Nephron (organoid): Measurements from ENCODE around the gene MMP24.
"Not testable (repeated sequence)": the region's sequence is repeated elsewhere in the genome, so short reads cannot be mapped to it uniquely, and the experiment has no call there.

ENCODE experiments used
- H3K27ac Mint-ChIP-seq, 3 experiments: 2 replicates each; pipeline ENCODE4 v1.8.0; 2020; ENCODE audit warnings: mixed read lengths in 3 of 3, mild to moderate bottlenecking in 2 of 3, moderate library complexity in 1 of 3
- H3K27me3 Mint-ChIP-seq: 2 replicates; pipeline ENCODE4 v1.8.0; 2021; ENCODE audit warnings: low read depth, mild to moderate bottlenecking, moderate library complexity, mixed read lengths
- H3K36me3 Mint-ChIP-seq: 2 replicates; pipeline ENCODE4 v1.8.0; 2020; ENCODE audit warnings: low read depth, mixed read lengths
- H3K4me1 Mint-ChIP-seq: 2 replicates; pipeline ENCODE4 v1.8.0; 2020; ENCODE audit warnings: mixed read lengths
- H3K4me3 Mint-ChIP-seq, 3 experiments: 2 replicates each; pipeline ENCODE4 v1.8.0; 2020; ENCODE audit warnings: mild to moderate bottlenecking in 3 of 3, mixed read lengths in 3 of 3, moderate library complexity in 2 of 3
- H3K9me3 Mint-ChIP-seq: 2 replicates; pipeline ENCODE4 v1.8.0; 2020; ENCODE audit warnings: mixed read lengths
- CTCF ChIP-seq, 3 experiments: fragments of 200-600 bp; sonication (generic); IDR thresholded peaks; one replicate each; pipeline ENCODE4 v1.5.0; 2021; ENCODE audit warnings: antibody characterized with exemption in 3 of 3; ENCODE audit not compliant: unreplicated experiment in 3 of 3

MMP24 gene

DNA sequence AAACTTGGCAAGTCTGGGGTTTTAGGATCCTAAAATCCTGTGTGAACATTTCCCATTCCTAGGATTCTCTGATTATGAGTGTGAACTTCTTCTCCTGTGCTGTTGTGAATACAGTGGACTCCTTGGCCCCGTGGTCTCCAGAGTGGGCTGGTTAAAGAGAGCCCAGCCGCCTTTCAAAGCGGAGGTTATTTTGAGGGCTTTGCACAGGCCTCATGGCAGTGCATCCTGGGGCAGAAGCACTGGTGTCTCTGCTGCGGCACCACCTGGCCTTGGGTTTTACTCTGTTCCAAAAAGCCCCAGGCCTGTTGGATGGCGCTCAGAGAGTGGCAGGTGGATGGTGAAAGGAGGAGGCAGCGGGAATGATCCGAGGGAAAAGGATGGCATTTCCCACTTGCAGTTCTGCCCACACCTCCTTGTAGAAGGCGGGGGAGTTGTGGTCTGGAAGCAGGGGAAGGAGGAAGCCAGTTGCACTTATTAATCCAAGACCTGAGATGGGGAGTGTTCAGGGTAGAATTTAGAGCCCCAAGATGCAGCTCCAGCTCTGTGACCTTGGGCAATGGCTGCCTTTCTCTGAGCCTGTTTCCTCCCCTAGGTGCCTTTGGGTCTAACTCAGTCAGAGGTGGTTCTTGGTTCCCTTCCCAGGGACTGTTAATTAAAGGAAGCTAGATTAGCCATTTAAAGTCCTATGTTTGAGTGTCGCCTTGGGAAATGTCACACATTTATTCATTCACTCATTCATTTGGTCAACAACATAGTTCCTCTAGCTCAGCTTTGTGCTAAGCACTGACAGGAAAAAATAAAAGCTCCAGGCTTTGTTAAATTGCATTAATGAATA, 22.4 kb downstream of the MMP24 start:
- H3K36me3 Mint-ChIP-seq: no peaks in the 10 kb centered on the region
- H3K4me3 Mint-ChIP-seq: no peak overlapping the region
- no peaks in the 10 kb centered on the region for H3K9me3 Mint-ChIP-seq
- no peaks in the 10 kb centered on the region for H3K27me3 Mint-ChIP-seq
- H3K27ac Mint-ChIP-seq: no peak overlapping the region
- no peaks in the 10 kb centered on the region for H3K4me1 Mint-ChIP-seq
- TF ChIP-seq CTCF (IDR thresholded peaks at IDR 0.05; ENCODE audit: unreplicated experiment in 3 of 3): no peak

- H3K4me1 Mint-ChIP-seq: no peaks in the 10 kb centered on the region
- no peak overlapping the region for H3K27ac Mint-ChIP-seq
- no peak overlapping the region for H3K4me3 Mint-ChIP-seq
- no peaks in the 10 kb centered on the region for H3K9me3 Mint-ChIP-seq
- no peaks in the 10 kb centered on the region for H3K27me3 Mint-ChIP-seq
- H3K36me3 Mint-ChIP-seq: no peaks in the 10 kb centered on the region
- TF ChIP-seq CTCF (IDR thresholded peaks at IDR 0.05; ENCODE audit: unreplicated experiment in 3 of 3): no peak
These were observed 25.1 kb downstream of the MMP24 start for GRCh38 chr20:35251613-35251940.

- Mint-ChIP-seq H3K27me3 (no peaks in the 10 kb centered on the region), H3K36me3 (no peaks in the 10 kb centered on the region), H3K4me3 (no peak overlapping the region), H3K27ac (no peak overlapping the region), H3K9me3 (no peaks in the 10 kb centered on the region), H3K4me1 (no peaks in the 10 kb centered on the region)
- no peak for TF ChIP-seq CTCF (IDR thresholded peaks at IDR 0.05; ENCODE audit: unreplicated experiment in 3 of 3)
These were observed 25.6 kb downstream of the MMP24 start for GRCh38 chr20:35252037-35252461.

DNA sequence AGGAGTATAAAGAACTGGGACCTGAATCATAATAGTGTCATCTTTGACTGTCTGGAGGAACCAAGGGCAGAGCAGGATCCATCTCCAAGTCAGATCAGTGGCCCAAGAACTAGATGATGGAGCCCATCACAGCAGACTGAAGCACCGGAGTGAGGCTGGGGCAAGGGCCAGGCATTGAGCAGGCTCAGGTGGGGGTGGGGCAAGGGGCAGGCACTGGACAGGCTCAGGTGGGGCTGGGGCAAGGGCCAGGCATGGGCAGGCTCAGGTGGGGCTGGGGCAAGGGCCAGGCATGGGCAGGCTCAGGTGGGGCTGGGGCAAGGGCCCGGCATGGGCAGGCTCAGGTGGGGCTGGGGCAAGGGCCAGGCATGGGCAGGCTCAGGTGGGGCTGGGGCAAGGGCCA, 26.1 kb downstream of the MMP24 start:
- H3K9me3 Mint-ChIP-seq, H3K27me3 Mint-ChIP-seq, H3K36me3 Mint-ChIP-seq, H3K27ac Mint-ChIP-seq, H3K4me3 Mint-ChIP-seq, H3K4me1 Mint-ChIP-seq: not testable (repeated sequence)

DNA sequence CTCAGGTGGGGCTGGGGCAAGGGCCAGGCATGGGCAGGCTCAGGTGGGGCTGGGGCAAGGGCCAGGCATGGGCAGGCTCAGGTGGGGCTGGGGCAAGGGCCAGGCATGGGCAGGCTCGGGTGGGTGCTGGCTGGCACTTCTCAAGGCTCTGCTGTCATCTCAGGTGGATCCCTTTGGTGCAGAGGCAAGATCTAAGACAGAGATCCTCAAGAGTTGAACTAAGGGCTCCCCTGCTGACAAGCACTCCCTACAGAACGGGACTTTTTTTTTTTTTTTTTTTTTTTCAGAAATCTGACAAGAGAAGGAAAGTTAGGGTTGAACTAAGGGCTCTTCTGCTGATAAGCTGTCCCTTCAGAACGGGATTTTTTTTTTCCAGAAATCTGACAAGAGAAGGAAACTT, 26.5 kb downstream of the MMP24 start:
- Mint-ChIP-seq H3K27ac (no peak overlapping the region), H3K9me3 (no peaks in the 10 kb centered on the region), H3K36me3 (no peaks in the 10 kb centered on the region), H3K27me3 (no peaks in the 10 kb centered on the region), H3K4me3 (no peak overlapping the region), H3K4me1 (peaks cover 9% of the 10 kb centered on the region)
- TF ChIP-seq CTCF (IDR thresholded peaks at IDR 0.05; ENCODE audit: unreplicated experiment in 3 of 3): no peak

- no peaks in the 10 kb centered on the region for H3K9me3 Mint-ChIP-seq
- peaks cover 4% of the 10 kb centered on the region for H3K27me3 Mint-ChIP-seq
- no peak for TF ChIP-seq CTCF (IDR thresholded peaks at IDR 0.05; ENCODE audit: unreplicated experiment in 3 of 3)
- peaks cover 15% of the 10 kb centered on the region for H3K4me1 Mint-ChIP-seq
- H3K4me3 Mint-ChIP-seq: no peak overlapping the region
- no peaks in the 10 kb centered on the region for H3K36me3 Mint-ChIP-seq
- H3K27ac Mint-ChIP-seq: no peak overlapping the region
These were observed 28.0 kb downstream of the MMP24 start for GRCh38 chr20:35254448-35254999.
